Activated naive CD8-positive, alpha-beta T cell treated with anti-CD3 and anti-CD28 coated beads for 36 hours (primary cell): ENCODE measurements around the gene CYP4F22. TPM values are rescaled to one million over a fixed set of nuclear protein-coding genes. Genes with fewer than 3 reads are reported as not detected.
A peak's percentile ranks its signal among the peaks of the same experiment; 100 is the strongest.

Experiments used
- DNase-seq: peaks from one replicate; pipeline ENCODE4 v3.0.0; 2021
- H3K27ac Mint-ChIP-seq: one replicate; pipeline ENCODE4 v1.8.0; 2022; ENCODE audit warnings: mild to moderate bottlenecking, moderate library complexity, mixed read lengths
- H3K27me3 Mint-ChIP-seq: one replicate; pipeline ENCODE4 v1.8.0; 2022; ENCODE audit warnings: mild to moderate bottlenecking, mixed read lengths
- H3K36me3 Mint-ChIP-seq: one replicate; pipeline ENCODE4 v1.8.0; 2021; ENCODE audit warnings: mild to moderate bottlenecking, mixed read lengths
- H3K4me1 Mint-ChIP-seq: one replicate; pipeline ENCODE4 v1.8.0; 2021; ENCODE audit warnings: mixed read lengths
- H3K4me3 Mint-ChIP-seq: one replicate; pipeline ENCODE4 v1.8.0; 2022; ENCODE audit warnings: mild to moderate bottlenecking, moderate library complexity, mixed read lengths
- H3K9me3 Mint-ChIP-seq: one replicate; pipeline ENCODE4 v1.8.0; 2022; ENCODE audit warnings: mixed read lengths
- total RNA-seq, 2 experiments: library from RNA; stranded (reverse); gene quantifications; one replicate each; pipeline ENCODE4 v1.2.3, GENCODE V29; 2021

The CYP4F22 gene
- total RNA-seq, 2 experiments from 2014 or later, result 1.3 to 1.6 TPM

DNA sequence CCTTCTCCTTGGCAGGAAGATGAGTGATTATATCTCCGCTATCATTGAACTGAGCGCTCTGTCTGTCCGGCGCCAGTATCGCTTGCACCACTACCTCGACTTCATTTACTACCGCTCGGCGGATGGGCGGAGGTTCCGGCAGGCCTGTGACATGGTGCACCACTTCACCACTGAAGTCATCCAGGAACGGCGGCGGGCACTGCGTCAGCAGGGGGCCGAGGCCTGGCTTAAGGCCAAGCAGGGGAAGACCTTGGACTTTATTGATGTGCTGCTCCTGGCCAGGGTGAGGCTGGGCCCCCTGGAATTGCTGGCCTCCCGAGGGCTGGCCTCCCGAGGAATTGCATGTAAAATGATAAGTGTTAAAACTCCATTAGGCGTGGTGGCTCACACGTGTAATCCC is 32.1 kb downstream of the CYP4F22 start:
- Mint-ChIP-seq H3K4me3 (no peak overlapping the region), H3K27me3 (no peaks in the 10 kb centered on the region), H3K9me3 (peaks cover 2% of the 10 kb centered on the region), H3K36me3 (no peaks in the 10 kb centered on the region), H3K27ac (no peak overlapping the region), H3K4me1 (peaks cover 6% of the 10 kb centered on the region)
- no peak for DNase-seq

DNA sequence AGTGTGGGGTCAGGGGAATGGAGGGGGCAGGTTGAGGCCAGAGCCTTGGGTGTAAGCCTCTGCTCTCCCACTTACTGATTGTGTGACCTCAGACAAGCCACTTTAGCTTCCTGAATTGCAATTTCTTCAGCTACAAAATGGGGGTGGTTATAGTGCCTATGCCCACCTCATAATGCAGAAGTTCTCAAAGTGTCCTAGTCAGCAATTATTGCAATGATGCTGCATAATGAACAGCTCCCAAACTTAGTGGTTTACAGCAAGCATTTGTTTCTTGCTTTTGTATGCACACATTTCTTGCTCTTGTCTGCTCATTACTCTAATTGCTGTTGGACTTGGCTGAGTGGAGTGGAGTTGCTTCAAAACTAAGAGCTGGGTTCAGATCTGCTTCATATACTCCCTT is 36.0 kb downstream of the CYP4F22 start:
- Mint-ChIP-seq H3K4me3 (no peak overlapping the region), H3K36me3 (no peaks in the 10 kb centered on the region), H3K27me3 (no peaks in the 10 kb centered on the region), H3K4me1 (peaks cover 3% of the 10 kb centered on the region), H3K27ac (no peak overlapping the region), H3K9me3 (no peaks in the 10 kb centered on the region)
- DNase-seq, result no peak

DNA sequence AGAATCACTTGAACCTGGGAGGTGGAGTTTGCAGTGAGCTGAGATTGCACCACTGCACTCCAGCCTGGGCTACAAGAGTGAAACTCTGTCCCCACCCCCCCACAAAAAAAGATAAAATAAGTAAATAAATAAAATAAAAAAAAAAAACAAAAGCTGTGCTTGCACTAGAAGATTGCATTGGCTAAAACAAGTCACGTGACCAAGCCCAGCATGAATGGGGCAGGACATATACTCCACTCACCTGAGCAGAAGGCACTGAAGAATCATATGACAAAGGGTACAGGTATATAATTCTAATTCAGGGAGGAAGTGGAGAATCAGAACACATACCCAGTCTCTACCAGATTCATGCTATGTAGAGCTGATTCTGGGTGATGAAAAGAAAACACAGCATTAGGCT is 36.6 kb downstream of the CYP4F22 start:
- no peak for DNase-seq

DNA sequence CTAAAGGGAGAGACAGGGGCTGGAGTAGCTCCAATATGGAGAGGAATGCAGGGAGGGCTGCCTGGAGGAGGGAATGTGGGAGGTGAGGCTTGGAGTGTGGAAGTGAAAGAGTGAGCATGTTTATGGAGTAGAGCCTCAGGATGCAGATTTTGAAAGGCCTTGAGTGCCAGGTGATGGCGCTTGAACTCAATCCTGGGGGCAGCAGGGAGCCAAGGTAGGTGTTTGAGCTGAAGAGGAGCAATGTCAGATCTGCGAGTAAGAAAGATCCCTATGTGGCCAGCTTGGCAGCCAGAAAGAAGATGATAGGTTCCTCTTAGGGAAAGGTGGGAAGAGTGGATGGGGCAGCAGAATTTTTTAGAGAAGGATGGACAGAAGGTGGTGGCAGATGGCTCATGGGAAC is 40.3 kb downstream of the CYP4F22 start:
- Mint-ChIP-seq H3K27me3 (no peaks in the 10 kb centered on the region), H3K27ac (no peak overlapping the region), H3K4me1 (peaks cover 8% of the 10 kb centered on the region), H3K4me3 (no peak overlapping the region), H3K9me3 (no peaks in the 10 kb centered on the region), H3K36me3 (no peaks in the 10 kb centered on the region)
- DNase-seq, result no peak

More for the DNA sequence above, 36.6 kb downstream of the CYP4F22 start:
- Mint-ChIP-seq H3K27me3 (no peaks in the 10 kb centered on the region), H3K36me3 (no peaks in the 10 kb centered on the region), H3K27ac (no peak overlapping the region), H3K9me3 (no peaks in the 10 kb centered on the region), H3K4me3 (no peak overlapping the region), H3K4me1 (no peaks in the 10 kb centered on the region)

DNA sequence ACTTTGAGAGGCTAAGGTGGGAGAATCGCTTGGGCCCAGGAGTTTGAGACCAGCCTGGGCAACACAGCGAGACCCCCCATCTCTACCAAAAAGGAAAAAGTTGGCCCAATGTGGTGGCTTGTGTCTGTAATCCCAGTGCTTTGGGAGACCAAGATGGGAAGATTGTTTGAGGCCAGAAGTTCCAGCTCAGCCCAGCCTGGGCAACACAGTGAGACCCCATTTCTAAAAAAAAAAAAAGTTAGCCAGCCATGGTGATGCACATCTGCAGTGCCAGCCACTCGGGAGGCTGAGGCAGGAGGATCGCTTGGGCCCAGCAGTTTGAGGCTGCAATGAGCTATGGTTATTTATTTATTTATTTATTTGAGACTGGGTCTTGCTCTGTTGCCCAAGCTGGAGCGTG is 41.3 kb downstream of the CYP4F22 start:
- DNase-seq, result no peak
- Mint-ChIP-seq H3K36me3 (no peaks in the 10 kb centered on the region), H3K4me1 (peaks cover 11% of the 10 kb centered on the region), H3K9me3 (no peaks in the 10 kb centered on the region), H3K27me3 (no peaks in the 10 kb centered on the region), H3K27ac (no peak overlapping the region), H3K4me3 (no peak overlapping the region)

DNA sequence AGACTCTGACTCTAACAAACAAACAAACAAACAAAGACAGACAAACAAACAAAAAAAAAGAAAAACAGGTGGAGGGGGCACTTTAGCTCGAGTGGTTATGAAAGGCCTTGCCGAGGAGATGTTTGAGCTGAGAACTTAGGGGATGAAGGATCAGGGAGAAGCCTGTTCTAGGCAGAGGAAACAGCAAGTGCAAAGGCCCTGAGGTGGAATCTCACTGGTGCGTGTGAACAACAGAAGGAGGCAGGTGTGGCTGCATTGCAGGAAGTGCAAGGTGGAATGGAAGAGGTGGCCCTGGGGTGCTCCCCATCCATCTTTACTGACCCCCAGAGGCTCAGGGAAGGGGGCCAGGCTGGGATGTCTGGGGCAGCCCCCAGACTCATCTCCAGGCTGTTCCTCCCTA is 41.9 kb downstream of the CYP4F22 start:
- H3K27me3 Mint-ChIP-seq, result no peaks in the 10 kb centered on the region
- no peaks in the 10 kb centered on the region for H3K36me3 Mint-ChIP-seq
- H3K9me3 Mint-ChIP-seq, result no peaks in the 10 kb centered on the region
- no peak overlapping the region for H3K4me3 Mint-ChIP-seq
- no peak for DNase-seq
- peaks cover 16% of the 10 kb centered on the region for H3K4me1 Mint-ChIP-seq
- H3K27ac Mint-ChIP-seq, result no peak overlapping the region

DNA sequence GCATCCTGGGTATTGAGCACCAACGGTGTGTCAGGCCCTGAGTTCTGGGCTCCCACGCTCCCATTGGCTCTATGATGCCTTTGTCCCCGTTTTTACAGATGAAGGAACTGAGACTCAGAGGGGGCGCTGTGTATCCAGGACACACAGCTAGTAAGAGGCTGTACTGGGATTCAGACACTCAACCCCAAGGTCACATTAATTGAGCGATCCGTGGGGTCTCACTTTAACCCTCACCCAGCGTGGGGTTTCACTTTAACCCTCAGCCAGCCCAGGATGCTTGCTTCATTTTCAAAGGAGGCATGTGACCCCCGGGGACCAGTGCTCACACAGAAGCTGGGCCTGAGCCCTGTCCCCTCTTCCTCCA is 42.6 kb downstream of the CYP4F22 start:
- DNase-seq, result peak; percentile 22
- Mint-ChIP-seq H3K9me3 (no peaks in the 10 kb centered on the region), H3K27ac (peak overlapping the region; percentile 56), H3K27me3 (no peaks in the 10 kb centered on the region), H3K36me3 (no peaks in the 10 kb centered on the region), H3K4me1 (peaks cover 21% of the 10 kb centered on the region), H3K4me3 (peak overlapping the region; percentile 76)

DNA sequence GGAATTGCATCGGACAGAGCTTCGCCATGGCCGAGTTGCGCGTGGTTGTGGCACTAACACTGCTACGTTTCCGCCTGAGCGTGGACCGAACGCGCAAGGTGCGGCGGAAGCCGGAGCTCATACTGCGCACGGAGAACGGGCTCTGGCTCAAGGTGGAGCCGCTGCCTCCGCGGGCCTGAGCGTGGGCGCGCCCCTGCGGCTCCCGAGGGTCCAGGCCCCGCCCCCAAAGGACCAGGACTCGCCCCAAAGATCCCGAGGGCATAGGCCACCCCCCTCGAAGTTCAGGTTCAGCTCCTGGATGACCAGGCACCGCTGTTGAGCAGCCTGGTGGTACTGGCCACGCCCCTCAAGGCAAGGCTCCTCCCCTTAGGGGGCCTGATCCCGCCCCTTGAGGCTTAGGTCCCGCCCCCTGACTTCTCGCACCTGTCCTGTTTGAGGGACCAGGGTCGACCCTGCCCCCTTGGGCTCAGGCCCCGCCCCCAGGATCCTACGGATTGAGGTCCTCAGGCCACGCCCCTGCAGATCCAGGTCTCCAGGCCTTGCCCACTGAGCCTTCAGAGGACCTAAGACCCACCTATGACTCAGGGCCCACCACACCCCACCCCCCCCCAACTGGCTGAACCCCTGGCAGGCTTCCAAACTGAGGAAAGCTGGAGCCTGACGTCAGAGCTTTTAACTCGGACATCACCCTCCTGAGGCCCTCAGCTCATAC is 43.1 kb downstream of the CYP4F22 start:
- peaks cover 25% of the 10 kb centered on the region for H3K4me1 Mint-ChIP-seq
- peak; percentile 66 for DNase-seq
- H3K36me3 Mint-ChIP-seq, result no peaks in the 10 kb centered on the region
- no peaks in the 10 kb centered on the region for H3K9me3 Mint-ChIP-seq
- no peaks in the 10 kb centered on the region for H3K27me3 Mint-ChIP-seq
- H3K27ac Mint-ChIP-seq, result peak overlapping the region; percentile 56
- H3K4me3 Mint-ChIP-seq, result peak overlapping the region; percentile 76

DNA sequence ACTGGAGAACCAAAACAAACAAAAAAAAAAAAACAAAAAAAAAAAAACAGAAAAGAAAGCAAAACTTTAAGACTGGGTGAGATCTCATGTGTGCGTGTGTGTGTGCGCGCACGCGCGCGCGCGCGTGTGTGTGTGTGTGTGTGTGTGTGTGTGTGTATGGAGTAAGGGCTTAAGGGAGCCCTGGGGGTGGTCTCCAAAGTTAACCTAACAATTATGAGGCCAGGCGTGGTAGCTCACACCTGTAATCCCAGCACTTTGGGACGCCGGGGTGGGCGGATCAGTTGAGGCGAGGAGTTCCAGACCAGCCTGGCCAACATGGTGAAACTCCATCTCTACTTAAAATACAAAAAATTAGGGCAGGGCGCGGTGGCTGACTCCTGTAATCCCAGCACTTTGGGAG is 46.7 kb downstream of the CYP4F22 start:
- peak overlapping the region; percentile 81 for H3K4me3 Mint-ChIP-seq
- H3K9me3 Mint-ChIP-seq, result no peaks in the 10 kb centered on the region
- peaks cover 30% of the 10 kb centered on the region for H3K4me1 Mint-ChIP-seq
- DNase-seq, result no peak
- H3K27me3 Mint-ChIP-seq, result peaks cover 3% of the 10 kb centered on the region
- H3K27ac Mint-ChIP-seq, result no peak overlapping the region
- H3K36me3 Mint-ChIP-seq, result no peaks in the 10 kb centered on the region

DNA sequence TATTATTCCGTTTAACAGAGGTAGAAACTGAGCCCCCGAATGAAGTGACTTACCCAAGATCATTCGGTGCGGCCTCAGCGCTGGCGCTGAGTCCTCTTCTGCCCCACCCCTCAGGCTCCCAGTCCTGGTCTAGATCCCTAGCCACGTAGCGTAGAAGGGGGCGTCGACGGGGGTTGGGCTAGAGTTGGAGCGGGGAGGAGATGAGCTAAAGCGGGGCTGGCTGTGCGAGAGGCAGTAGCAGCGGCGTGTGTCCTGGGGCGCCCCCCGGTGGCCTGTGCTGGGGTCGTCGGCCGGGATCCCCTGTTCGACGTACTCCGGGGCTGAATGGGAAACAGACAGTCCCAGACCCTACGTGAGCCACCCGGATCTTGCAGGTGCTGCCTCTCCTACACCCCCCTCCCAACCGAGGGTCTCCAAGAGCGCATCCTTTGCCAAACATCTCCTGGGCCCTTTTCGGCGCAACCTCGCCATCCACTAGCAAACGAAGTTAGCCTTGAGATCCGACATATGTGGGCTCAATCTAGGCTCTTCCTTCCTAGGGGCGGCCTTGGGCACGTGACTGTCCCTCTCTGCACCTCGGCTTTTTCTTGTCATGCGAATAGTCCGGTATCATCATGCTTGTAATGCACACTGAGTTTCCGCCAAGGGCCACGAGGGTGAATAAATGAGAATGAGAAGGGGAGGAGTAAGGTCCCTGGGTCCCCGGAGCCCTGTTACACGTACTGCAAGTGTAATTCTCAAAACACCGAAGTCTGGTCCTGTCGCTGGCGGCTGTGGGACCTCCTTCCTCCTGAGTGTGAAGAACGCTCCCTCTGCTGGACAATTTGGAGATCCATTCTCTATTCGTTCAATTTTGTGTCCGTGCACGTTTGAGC is 47.7 kb downstream of the CYP4F22 start:
- peak overlapping the region; percentile 84 for H3K27ac Mint-ChIP-seq
- H3K4me3 Mint-ChIP-seq, result peak overlapping the region; percentile 81
- H3K9me3 Mint-ChIP-seq, result no peaks in the 10 kb centered on the region
- peak; percentile 97 for DNase-seq
- peaks cover 6% of the 10 kb centered on the region for H3K27me3 Mint-ChIP-seq
- H3K36me3 Mint-ChIP-seq, result no peaks in the 10 kb centered on the region
- peaks cover 25% of the 10 kb centered on the region for H3K4me1 Mint-ChIP-seq

DNA sequence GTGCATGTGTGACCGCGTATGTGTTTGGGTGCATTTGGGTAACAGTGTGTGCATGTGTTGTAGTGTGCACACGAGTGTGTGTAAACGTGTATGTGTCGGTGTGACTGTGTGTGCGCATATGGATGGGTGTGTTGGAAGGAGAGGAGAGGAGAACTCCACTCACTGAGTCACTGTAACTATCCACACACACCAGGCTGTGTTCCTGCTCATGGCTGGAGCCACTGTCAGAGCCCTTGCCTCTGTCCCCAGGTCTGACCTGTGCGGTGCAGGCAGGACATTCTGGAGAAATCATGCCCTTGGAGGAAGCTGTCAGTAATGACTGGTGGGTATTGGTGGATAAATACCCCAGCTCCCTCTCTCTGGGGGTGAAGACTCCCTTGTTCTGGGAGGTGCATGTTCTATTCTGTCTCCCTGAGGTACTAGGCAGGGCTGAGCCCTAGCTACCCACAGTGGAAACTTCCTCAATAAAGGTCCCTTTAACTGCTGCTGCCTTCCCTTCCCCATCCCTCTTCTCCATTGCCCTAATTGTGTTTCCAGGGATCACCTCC is 48.4 kb downstream of the CYP4F22 start:
- H3K4me1 Mint-ChIP-seq, result peaks cover 22% of the 10 kb centered on the region
- H3K4me3 Mint-ChIP-seq, result peak overlapping the region; percentile 81
- no peak overlapping the region for H3K27ac Mint-ChIP-seq
- H3K36me3 Mint-ChIP-seq, result no peaks in the 10 kb centered on the region
- DNase-seq, result no peak
- peaks cover 13% of the 10 kb centered on the region for H3K27me3 Mint-ChIP-seq
- H3K9me3 Mint-ChIP-seq, result no peaks in the 10 kb centered on the region

DNA sequence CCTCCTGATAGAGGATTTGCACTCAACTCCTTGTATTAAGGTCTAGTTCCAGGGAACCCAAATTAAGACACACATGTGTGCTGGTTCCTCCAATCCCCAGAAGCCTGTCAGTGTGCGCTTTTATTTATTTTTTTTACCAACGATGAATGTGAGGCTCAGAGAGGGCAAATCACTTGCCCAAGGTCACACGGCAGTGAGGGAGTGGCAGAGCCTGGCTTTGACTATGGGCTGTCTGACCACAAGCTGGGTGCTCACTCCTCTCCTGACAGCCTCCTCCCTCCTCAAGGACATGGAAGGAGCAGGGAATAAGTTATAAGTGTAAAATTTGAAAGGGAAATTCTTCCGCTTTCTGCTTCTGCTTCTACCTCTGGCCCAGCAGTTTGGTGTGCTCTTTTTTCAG is 48.9 kb downstream of the CYP4F22 start:
- DNase-seq, result no peak
- Mint-ChIP-seq H3K9me3 (no peaks in the 10 kb centered on the region), H3K4me3 (no peak overlapping the region), H3K4me1 (peaks cover 22% of the 10 kb centered on the region), H3K27ac (no peak overlapping the region), H3K27me3 (peaks cover 17% of the 10 kb centered on the region), H3K36me3 (no peaks in the 10 kb centered on the region)

DNA sequence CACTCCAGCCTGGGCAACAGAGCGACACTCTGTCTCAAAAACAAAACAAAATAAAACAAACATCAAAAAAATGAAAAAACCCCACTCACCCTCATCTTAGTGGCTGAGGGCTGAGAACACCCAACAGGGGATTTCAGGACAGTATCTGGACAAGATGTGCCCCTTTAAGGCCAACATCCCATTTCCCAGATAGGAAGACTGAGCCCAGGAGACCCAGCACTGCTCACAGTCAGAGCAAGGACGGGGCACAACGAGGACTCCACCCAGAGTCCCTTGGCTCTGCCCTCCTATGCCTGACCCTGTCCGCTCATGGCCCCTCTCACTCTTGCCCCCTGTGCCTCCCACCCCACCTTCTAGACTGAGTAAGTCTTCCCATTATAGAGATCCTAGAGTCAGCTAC is 53.8 kb downstream of the CYP4F22 start:
- no peaks in the 10 kb centered on the region for H3K36me3 Mint-ChIP-seq
- H3K4me1 Mint-ChIP-seq, result no peaks in the 10 kb centered on the region
- no peaks in the 10 kb centered on the region for H3K9me3 Mint-ChIP-seq
- H3K27me3 Mint-ChIP-seq, result peaks cover 34% of the 10 kb centered on the region
- DNase-seq, result no peak
- no peak overlapping the region for H3K4me3 Mint-ChIP-seq
- no peak overlapping the region for H3K27ac Mint-ChIP-seq

DNA sequence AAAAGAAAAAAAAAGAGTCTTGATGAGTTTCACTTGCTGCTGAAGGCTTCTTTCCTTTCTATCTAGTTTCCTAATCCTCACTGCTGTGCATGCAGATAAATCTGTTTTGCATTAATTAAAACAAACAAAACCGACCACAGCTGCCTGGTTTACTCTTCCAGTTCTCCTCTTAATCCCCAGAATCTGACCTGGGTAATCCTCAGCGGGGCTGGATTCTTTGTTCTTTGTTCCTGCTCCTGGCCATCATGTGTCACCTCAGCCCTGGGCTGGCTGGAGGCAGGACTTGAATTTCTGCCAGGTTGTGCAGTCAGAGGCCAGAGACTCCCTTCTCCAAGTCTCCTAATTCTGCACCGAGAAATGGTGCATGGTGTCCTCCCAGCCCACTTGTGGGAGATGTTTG is 54.5 kb downstream of the CYP4F22 start:
- no peak for DNase-seq
- H3K27me3 Mint-ChIP-seq, result peaks cover 35% of the 10 kb centered on the region

DNA sequence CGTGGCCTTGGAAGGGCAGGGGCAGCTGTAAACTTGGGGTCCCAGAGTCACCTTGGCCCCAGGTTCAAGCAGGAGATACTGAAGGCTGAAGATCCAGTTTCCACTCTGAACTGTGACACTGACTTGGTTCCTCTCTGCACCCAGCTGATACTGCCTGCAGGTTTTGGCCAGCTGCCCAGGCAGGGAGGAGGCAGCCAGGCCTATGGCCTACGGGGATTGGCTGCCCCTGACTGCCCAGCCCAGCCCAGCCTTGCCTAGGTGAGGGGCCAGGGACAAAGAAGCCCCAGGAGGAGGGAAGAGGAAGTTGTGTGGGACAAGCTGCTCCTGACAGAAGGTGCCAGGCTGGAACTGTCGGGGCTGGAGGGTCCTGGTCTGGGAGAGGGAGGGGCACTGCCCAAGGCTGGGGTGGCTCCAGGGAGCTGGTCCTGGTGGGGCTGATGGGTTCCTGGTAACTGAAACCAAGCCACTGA is 55.0 kb downstream of the CYP4F22 start:
- Mint-ChIP-seq H3K9me3 (no peaks in the 10 kb centered on the region), H3K27ac (no peak overlapping the region), H3K36me3 (no peaks in the 10 kb centered on the region), H3K4me3 (no peak overlapping the region), H3K4me1 (no peaks in the 10 kb centered on the region), H3K27me3 (peaks cover 35% of the 10 kb centered on the region)
- DNase-seq, result no peak

More for the DNA sequence above, 54.5 kb downstream of the CYP4F22 start:
- Mint-ChIP-seq H3K27ac (no peak overlapping the region), H3K4me3 (no peak overlapping the region), H3K4me1 (no peaks in the 10 kb centered on the region), H3K36me3 (no peaks in the 10 kb centered on the region), H3K9me3 (no peaks in the 10 kb centered on the region)
